Peyer's patch (tissue), 4 donors: ENCODE results near the gene ELAPOR1.

Experiments used
- CTCF ChIP-seq, 6 experiments: fragments of 450-650 bp in 4 of 6; fragments of 200-600 bp in 2 of 6; sonication (generic) in 1 of 6; IDR thresholded peaks; one replicate each; pipeline ENCODE4 v1.5.1; 2017 to 2019; ENCODE audit warnings: antibody characterized with exemption in 6 of 6, mild to moderate bottlenecking in 3 of 6, moderate library complexity in 1 of 6
- POLR2A ChIP-seq, 2 donors: fragments of 450-650 bp; IDR thresholded peaks; one replicate each; pipeline ENCODE4 v1.5.1; 2017; ENCODE audit warnings: antibody characterized with exemption in 2 of 2, mild to moderate bottlenecking in 2 of 2, moderate library complexity in 2 of 2

GRCh38 chr1:109107785-109108184 lies 6.1 kb upstream of the ELAPOR1 start:
- no peak for TF ChIP-seq POLR2A (IDR thresholded peaks at IDR 0.05)
- no peak for TF ChIP-seq CTCF (IDR thresholded peaks at IDR 0.05)
